ENCODE data around the gene PTPN2.

GRCh38 chr18:12842459-12843380 lies 41.3 kb downstream of the PTPN2 start:
- no peak for TF ChIP-seq BACH2 (CRISPR knock-in tag; IDR thresholded peaks at IDR 0.05; ENCODE audit: borderline replicate concordance)
- TF ChIP-seq ZFP30 (CRISPR knock-in tag; IDR thresholded peaks at IDR 0.05), result no peak
- TF ChIP-seq, protein P1, sequence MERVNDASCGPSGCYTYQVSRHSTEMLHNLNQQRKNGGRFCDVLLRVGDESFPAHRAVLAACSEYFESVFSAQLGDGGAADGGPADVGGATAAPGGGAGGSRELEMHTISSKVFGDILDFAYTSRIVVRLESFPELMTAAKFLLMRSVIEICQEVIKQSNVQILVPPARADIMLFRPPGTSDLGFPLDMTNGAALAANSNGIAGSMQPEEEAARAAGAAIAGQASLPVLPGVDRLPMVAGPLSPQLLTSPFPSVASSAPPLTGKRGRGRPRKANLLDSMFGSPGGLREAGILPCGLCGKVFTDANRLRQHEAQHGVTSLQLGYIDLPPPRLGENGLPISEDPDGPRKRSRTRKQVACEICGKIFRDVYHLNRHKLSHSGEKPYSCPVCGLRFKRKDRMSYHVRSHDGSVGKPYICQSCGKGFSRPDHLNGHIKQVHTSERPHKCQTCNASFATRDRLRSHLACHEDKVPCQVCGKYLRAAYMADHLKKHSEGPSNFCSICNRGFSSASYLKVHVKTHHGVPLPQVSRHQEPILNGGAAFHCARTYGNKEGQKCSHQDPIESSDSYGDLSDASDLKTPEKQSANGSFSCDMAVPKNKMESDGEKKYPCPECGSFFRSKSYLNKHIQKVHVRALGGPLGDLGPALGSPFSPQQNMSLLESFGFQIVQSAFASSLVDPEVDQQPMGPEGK (CRISPR knock-in tag; IDR thresholded peaks at IDR 0.05; ENCODE audit: borderline replicate concordance), result no peak
- TF ChIP-seq, protein P2, sequence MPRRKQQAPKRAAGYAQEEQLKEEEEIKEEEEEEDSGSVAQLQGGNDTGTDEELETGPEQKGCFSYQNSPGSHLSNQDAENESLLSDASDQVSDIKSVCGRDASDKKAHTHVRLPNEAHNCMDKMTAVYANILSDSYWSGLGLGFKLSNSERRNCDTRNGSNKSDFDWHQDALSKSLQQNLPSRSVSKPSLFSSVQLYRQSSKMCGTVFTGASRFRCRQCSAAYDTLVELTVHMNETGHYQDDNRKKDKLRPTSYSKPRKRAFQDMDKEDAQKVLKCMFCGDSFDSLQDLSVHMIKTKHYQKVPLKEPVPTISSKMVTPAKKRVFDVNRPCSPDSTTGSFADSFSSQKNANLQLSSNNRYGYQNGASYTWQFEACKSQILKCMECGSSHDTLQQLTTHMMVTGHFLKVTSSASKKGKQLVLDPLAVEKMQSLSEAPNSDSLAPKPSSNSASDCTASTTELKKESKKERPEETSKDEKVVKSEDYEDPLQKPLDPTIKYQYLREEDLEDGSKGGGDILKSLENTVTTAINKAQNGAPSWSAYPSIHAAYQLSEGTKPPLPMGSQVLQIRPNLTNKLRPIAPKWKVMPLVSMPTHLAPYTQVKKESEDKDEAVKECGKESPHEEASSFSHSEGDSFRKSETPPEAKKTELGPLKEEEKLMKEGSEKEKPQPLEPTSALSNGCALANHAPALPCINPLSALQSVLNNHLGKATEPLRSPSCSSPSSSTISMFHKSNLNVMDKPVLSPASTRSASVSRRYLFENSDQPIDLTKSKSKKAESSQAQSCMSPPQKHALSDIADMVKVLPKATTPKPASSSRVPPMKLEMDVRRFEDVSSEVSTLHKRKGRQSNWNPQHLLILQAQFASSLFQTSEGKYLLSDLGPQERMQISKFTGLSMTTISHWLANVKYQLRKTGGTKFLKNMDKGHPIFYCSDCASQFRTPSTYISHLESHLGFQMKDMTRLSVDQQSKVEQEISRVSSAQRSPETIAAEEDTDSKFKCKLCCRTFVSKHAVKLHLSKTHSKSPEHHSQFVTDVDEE (CRISPR knock-in tag; IDR thresholded peaks at IDR 0.05), result no peak
- no peak for TF ChIP-seq POU6F1 (CRISPR knock-in tag; IDR thresholded peaks at IDR 0.05; ENCODE audit: borderline replicate concordance, low read depth)
- TF ChIP-seq ZFP3 (CRISPR knock-in tag; IDR thresholded peaks at IDR 0.05), result no peak
- no peak for TF ChIP-seq ARNTL (CRISPR knock-in tag; IDR thresholded peaks at IDR 0.05; ENCODE audit: borderline replicate concordance, low read depth)
